IPS DF 4.7 (cell line): ENCODE results near the gene BRIP1.

Experiments used
- DNase-seq: peaks from one replicate; pipeline ENCODE4 v3.0.0-alpha.2; 2013; ENCODE audit warnings: low spot score; ENCODE audit errors: extremely low read depth

The BRIP1 gene

DNA sequence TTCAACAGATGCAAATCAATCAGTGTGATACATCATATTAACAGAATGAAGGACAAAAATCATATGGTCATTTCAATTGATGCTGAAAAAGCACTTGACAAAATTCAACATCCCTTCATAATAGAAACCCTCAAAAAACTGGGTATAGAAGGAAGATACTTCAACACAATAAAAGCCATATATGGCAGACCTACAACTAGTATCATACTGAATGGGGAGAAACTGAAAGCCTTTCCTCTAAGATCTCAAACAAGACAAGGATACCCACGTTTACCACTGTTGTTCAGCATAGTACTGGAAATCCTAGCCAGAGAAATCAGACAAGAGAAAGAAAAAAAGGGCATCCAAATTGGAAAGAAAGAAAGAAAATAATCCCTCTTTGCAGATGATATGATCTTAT, 225.2 kb downstream of the BRIP1 start:
- no peak for DNase-seq

DNA sequence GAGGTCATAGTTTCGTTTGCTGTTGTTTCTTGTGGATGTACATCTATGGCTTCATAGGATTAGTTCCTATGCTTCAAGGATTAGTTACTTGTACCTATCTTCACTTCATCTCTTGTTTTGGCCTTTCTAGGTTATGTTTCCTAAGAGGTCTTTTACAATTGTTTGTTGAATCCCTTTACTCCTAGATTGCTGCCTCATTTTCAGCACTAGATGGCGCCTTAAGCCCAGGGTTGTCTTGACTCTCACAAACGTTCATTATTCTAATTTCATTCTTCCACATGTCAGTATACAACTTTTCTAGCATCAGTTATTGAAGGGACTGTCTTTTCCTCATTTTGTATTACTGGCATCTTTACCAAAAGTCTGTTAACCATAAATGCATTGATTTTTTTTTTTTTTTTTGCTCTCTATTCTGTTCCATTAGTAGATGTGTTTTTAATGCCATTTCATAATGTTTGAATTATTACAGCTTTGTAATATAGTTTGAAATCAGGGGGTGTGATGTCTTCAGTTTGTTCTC, 227.4 kb downstream of the BRIP1 start:
- peak; percentile 28 for DNase-seq

DNA sequence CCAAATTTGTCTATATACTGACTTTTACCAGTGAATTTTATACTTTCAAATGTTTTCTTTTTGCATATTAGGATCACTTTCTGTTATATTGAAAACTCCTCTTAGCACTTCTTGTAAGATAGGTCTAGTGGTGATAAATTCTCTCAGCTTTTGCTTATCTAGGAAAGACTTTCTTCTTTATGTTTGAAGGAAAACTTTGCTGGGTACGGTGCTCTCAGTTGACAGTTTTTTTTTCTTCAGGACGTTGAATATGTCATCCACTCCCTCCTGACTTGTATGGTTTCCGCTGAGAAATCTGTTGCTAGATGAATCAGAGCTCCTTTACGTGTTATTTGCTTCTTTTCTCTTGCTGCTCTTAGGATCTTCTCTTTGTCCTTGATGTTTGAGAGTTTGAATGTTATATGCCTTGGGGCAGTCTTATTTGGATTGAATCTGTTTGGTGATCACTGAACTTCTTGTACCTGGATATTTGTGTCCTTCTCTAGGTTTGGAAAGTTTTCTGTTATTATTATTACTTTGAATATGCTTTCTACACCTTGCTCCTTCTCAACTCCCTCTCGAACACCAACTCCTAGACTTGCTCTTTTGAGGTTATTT, 228.3 kb downstream of the BRIP1 start:
- DNase-seq: no peak

DNA sequence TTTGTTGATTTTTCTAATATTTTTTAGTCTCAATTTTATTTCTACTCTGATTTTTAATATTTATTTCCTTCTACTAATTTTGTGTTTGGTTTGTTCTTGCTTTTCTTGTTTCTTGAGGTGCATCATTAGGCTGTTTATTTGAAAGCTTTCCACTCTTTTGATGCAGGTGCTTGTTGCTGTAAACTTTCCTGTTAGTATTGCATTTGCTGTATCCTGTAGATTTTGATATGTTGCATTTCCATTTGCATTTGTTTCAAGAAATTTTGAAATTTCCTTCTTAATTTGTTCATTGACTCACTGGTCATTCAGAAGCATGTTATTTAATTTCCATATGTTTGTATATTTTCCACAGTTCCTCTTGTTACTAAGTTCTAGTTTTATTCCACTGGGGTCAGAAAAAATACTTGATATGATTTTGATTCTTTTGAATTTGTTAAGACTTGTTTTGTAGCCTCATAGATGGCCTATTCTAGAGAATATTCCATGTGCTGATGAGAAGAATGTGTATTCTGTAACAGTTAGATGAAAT, 229.3 kb downstream of the BRIP1 start:
- no peak for DNase-seq

DNA sequence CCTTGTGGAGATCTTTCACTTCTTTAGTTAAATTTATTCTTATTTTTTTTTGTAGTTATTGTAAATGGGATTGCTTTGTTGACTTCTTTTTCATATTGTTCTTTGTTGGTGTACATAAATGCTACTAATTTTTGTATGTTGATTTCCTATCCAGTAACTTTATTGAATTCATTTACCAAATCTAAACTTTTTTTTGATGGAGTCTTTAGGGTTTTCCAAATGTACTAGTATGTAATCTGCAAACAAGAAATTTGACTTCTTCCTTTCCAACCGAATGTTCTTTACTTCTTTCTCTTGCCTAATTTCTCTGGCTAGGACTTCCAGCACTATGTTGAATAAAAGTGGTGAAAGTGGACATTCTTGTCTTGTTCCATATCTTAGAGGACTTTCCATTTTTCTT, 230.5 kb downstream of the BRIP1 start:
- DNase-seq: no peak

DNA sequence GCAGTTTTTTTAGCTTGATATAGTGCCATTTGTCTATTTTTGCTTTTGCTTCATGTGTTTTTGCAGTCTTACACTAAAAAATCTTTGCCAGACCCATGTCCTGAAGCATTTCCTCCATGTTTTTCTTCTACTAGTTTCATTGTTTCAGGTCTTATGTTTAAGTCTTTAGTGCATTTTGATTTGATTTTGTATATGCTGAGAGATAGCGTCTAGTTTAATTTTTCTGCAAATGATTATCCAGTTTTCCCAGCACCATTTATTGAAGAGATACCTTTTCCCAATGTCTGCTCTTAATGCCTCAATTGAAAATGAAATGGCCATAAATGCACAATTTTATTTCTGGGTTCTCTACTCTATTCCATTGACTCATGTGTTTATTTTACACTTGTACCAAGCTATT, 231.5 kb downstream of the BRIP1 start:
- no peak for DNase-seq
